H1 (cell line): ENCODE data around the gene MTIF3. TPM values are rescaled to one million over a fixed set of nuclear protein-coding genes. Genes with fewer than 3 reads are reported as not detected.

Source experiments
- CTCF ChIA-PET: fragments of 300-600 bp; sonication (Branson Sonifier 250); formaldehyde crosslinking; loops from one replicate; lab custom pipeline; 2021; ENCODE audit not compliant: partially characterized antibody; lab: Charles Lee
- POLR2A ChIA-PET: fragments of 300-600 bp; sonication (Branson Sonifier 250); formaldehyde crosslinking; loops from one replicate; lab custom pipeline; 2021; ENCODE audit warnings: inconsistent platforms; ENCODE audit not compliant: partially characterized antibody; lab: Charles Lee
- DNase-seq, 2 experiments: peaks; one replicate each; pipeline versions ENCODE4 v3.0.0 to v3.0.0-alpha.2; 2010 to 2022; ENCODE audit warnings: low spot score in 2 of 2, low read depth in 1 of 2, mixed read lengths in 1 of 2
- FAIRE-seq: peaks from 2 replicates; lab custom pipeline; 2011; peaks lifted over from hg19 to GRCh38; lab: Jason Lieb, UNC
- H2AFZ ChIP-seq: 2 replicates; pipeline ENCODE4 v1.8.1; 2012; ENCODE audit warnings: low read length, inconsistent platforms
- H2AK5ac ChIP-seq: 2 replicates; pipeline ENCODE4 v1.6.1; 2013; ENCODE audit warnings: low read depth, low read length
- H2BK120ac ChIP-seq: replicated peaks from 2 replicates; pipeline ENCODE3; 2013; ENCODE audit warnings: low read depth, low read length, inconsistent platforms
- H2BK12ac ChIP-seq: 2 replicates; pipeline ENCODE4 v1.6.1; 2013; ENCODE audit warnings: low read depth, low read length
- H2BK15ac ChIP-seq: 2 replicates; pipeline ENCODE4 v1.6.1; 2013; ENCODE audit warnings: low read length
- H2BK20ac ChIP-seq: 2 replicates; pipeline ENCODE4 v1.6.1; 2013; ENCODE audit warnings: low read length
- H2BK5ac ChIP-seq: 2 replicates; pipeline ENCODE4 v1.6.1; 2013; ENCODE audit warnings: low read depth, low read length
- H3K14ac ChIP-seq: 2 replicates; pipeline ENCODE4 v1.6.1; 2013; ENCODE audit warnings: inconsistent platforms; ENCODE audit not compliant: insufficient read length
- H3K18ac ChIP-seq: 2 replicates; pipeline ENCODE4 v1.6.1; 2013; ENCODE audit warnings: low read length; ENCODE audit errors: extremely low read depth
- H3K23ac ChIP-seq: 2 replicates; pipeline ENCODE4 v1.6.1; 2013; ENCODE audit warnings: inconsistent platforms; ENCODE audit not compliant: insufficient read length
- H3K23me2 ChIP-seq: 2 replicates; pipeline ENCODE4 v1.6.1; 2013; ENCODE audit warnings: low read depth, low read length
- H3K27ac ChIP-seq: 2 replicates; pipeline ENCODE4 v1.6.1; 2011; ENCODE audit warnings: low read depth, low read length, inconsistent platforms
- H3K27me3 ChIP-seq, 4 experiments: replicated peaks in 1 of 4; 1 replicate in 1 of 4; 2 replicates in 3 of 4; pipeline versions ENCODE4 v1.6.1 to v1.8.1; 2011 to 2013; ENCODE audit warnings: low read length in 3 of 4, mild to moderate bottlenecking in 3 of 4, inconsistent platforms in 2 of 4, mixed read lengths in 2 of 4, moderate library complexity in 1 of 4; ENCODE audit not compliant: control insufficient read depth in 3 of 4, insufficient read depth in 3 of 4; ENCODE audit errors: extremely low read depth in 1 of 4
- H3K36me3 ChIP-seq, 4 experiments: 2 replicates each; pipeline versions ENCODE4 v1.6.1 to v1.8.1; 2011 to 2013; ENCODE audit warnings: mild to moderate bottlenecking in 4 of 4, low read length in 3 of 4, moderate library complexity in 2 of 4, control low read depth in 1 of 4, inconsistent platforms in 1 of 4; ENCODE audit not compliant: insufficient read depth in 4 of 4, control insufficient read depth in 2 of 4
- H3K4ac ChIP-seq: replicated peaks from 2 replicates; pipeline ENCODE3; 2013; ENCODE audit warnings: low read length, low read depth, mixed read lengths, inconsistent platforms; ENCODE audit not compliant: insufficient read length
- H3K4me1 ChIP-seq, 4 experiments: replicated peaks in 1 of 4; 1 replicate in 1 of 4; 2 replicates in 3 of 4; pipeline versions ENCODE4 v1.6.1 to v1.8.1; 2011 to 2013; ENCODE audit warnings: low read length in 3 of 4, inconsistent platforms in 2 of 4, mixed read lengths in 1 of 4; ENCODE audit not compliant: insufficient read depth in 4 of 4, control insufficient read depth in 3 of 4
- H3K4me2 ChIP-seq, 2 experiments: 2 replicates each; pipeline versions ENCODE4 v1.6.1 to v1.8.1; 2011 to 2013; ENCODE audit warnings: low read depth in 2 of 2, low read length in 2 of 2, control low read depth in 1 of 2, inconsistent platforms in 1 of 2, mild to moderate bottlenecking in 1 of 2; ENCODE audit not compliant: insufficient read depth in 1 of 2
- H3K4me3 ChIP-seq, 4 experiments: fragments of 200-600, 300-600 bp in 1 of 4; sonication (generic), shearing (Covaris generic), sonication (Bioruptor Twin) in 1 of 4; 2 replicates each; pipeline versions ENCODE4 v1.5.1 to v1.8.1; 2011 to 2016; ENCODE audit warnings: low read length in 4 of 4, low read depth in 3 of 4, control low read depth in 2 of 4, inconsistent platforms in 2 of 4, mild to moderate bottlenecking in 2 of 4, mixed read lengths in 1 of 4, moderate library complexity in 1 of 4; ENCODE audit not compliant: insufficient read depth in 2 of 4; ENCODE audit errors: extremely low read depth in 1 of 4
- H3K56ac ChIP-seq: replicated peaks from 2 replicates; pipeline ENCODE3; 2013; ENCODE audit warnings: low read depth, mild to moderate bottlenecking, mixed read lengths, low read length, inconsistent platforms; ENCODE audit not compliant: insufficient read length
- H3K79me1 ChIP-seq: 2 replicates; pipeline ENCODE4 v1.6.1; 2013; ENCODE audit warnings: low read depth, low read length, control low read depth
- H3K79me2 ChIP-seq, 2 experiments: 2 replicates each; pipeline versions ENCODE4 v1.6.1 to v1.8.1; 2012 to 2013; ENCODE audit warnings: low read length in 2 of 2, mild to moderate bottlenecking in 2 of 2, inconsistent platforms in 1 of 2; ENCODE audit not compliant: insufficient read depth in 2 of 2, control insufficient read depth in 1 of 2
- H3K9ac ChIP-seq, 4 experiments: replicated peaks in 1 of 4; 1 replicate in 1 of 4; 2 replicates in 3 of 4; pipeline versions ENCODE4 v1.6.1 to v1.8.1; 2011 to 2013; ENCODE audit warnings: low read depth in 3 of 4, low read length in 3 of 4, control low read depth in 2 of 4, mild to moderate bottlenecking in 2 of 4, moderate library complexity in 2 of 4, inconsistent platforms in 1 of 4; ENCODE audit errors: extremely low read depth in 1 of 4
- H3K9me3 ChIP-seq, 2 experiments: 2 replicates each; pipeline versions ENCODE4 v1.6.1 to v1.8.1; 2012 to 2013; ENCODE audit warnings: mild to moderate bottlenecking in 2 of 2, moderate library complexity in 2 of 2, control low read depth in 1 of 2, inconsistent platforms in 1 of 2, low read depth in 1 of 2, low read length in 1 of 2, mixed read lengths in 1 of 2; ENCODE audit not compliant: insufficient read depth in 2 of 2
- H4K20me1 ChIP-seq, 2 experiments: replicated peaks in 1 of 2; 2 replicates each; pipeline versions ENCODE3 to v1.8.1; 2011 to 2013; ENCODE audit warnings: inconsistent platforms in 2 of 2, low read length in 2 of 2, mild to moderate bottlenecking in 1 of 2; ENCODE audit not compliant: insufficient read depth in 2 of 2, control insufficient read depth in 1 of 2
- H4K5ac ChIP-seq: 2 replicates; pipeline ENCODE4 v1.6.1; 2013; ENCODE audit warnings: low read length, low read depth, mixed read lengths, inconsistent platforms; ENCODE audit not compliant: insufficient read length
- H4K8ac ChIP-seq: 2 replicates; pipeline ENCODE4 v1.8.0; 2013; ENCODE audit warnings: mild to moderate bottlenecking, moderate library complexity, low read length, inconsistent platforms; ENCODE audit not compliant: insufficient read depth; ENCODE audit errors: extremely low read depth
- H4K91ac ChIP-seq: replicated peaks from 2 replicates; pipeline ENCODE3; 2013; ENCODE audit warnings: low read length, mixed read lengths, inconsistent platforms; ENCODE audit not compliant: insufficient read length
- BRCA1 ChIP-seq: IDR thresholded peaks from 2 replicates; pipeline ENCODE4 v1.6.1; 2012; ENCODE audit warnings: low read depth, low read length, improper control_type of control experiment
- CREB1 ChIP-seq: IDR thresholded peaks from 2 replicates; pipeline ENCODE4 v1.6.1; 2012; ENCODE audit warnings: inconsistent platforms
- CTCF ChIP-seq, 3 experiments: IDR thresholded peaks; 1 replicate in 2 of 3; 2 replicates in 1 of 3; pipeline versions ENCODE4 v1.5.1 to v1.6.1; 2011; ENCODE audit warnings: low read length in 3 of 3, mild to moderate bottlenecking in 3 of 3, inconsistent platforms in 2 of 3, low read depth in 1 of 3, moderate library complexity in 1 of 3; ENCODE audit not compliant: insufficient read depth in 1 of 3; ENCODE audit errors: control extremely low read depth in 1 of 3
- E2F6 ChIP-seq: IDR thresholded peaks from 2 replicates; pipeline ENCODE4 v1.6.1; 2012; ENCODE audit warnings: inconsistent platforms
- EGR1 ChIP-seq: IDR thresholded peaks from 2 replicates; pipeline ENCODE4 v1.6.1; 2011; ENCODE audit warnings: low read depth, low read length, borderline replicate concordance
- NRF1 ChIP-seq: IDR thresholded peaks from 2 replicates; pipeline ENCODE4 v1.6.1; 2011; ENCODE audit warnings: mild to moderate bottlenecking, low read depth, low read length, improper control_type of control experiment
- POU5F1 ChIP-seq: IDR thresholded peaks from 2 replicates; pipeline ENCODE4 v1.6.1; 2011; ENCODE audit warnings: low read depth, mild to moderate bottlenecking, low read length, moderate library complexity
- SIN3A ChIP-seq, 2 experiments: IDR thresholded peaks in 1 of 2; conservative IDR thresholded peaks in 1 of 2; 2 replicates each; pipeline ENCODE4 v1.6.1; 2011 to 2012; ENCODE audit warnings: low read length in 2 of 2, improper control_type of control experiment in 1 of 2, low read depth in 1 of 2, mild to moderate bottlenecking in 1 of 2
- SIX5 ChIP-seq: IDR thresholded peaks from 2 replicates; pipeline ENCODE4 v1.6.1; 2011; ENCODE audit warnings: mild to moderate bottlenecking, low read depth, low read length
- SUZ12 ChIP-seq: fragments of 200-600 bp; sonication (generic); IDR thresholded peaks from 2 replicates; pipeline ENCODE4 v1.6.1; 2012; ENCODE audit warnings: mild to moderate bottlenecking, inconsistent platforms, low read length, moderate library complexity, mixed read lengths
- TAF1 ChIP-seq: IDR thresholded peaks from 2 replicates; pipeline ENCODE4 v1.6.1; 2011; ENCODE audit warnings: mild to moderate bottlenecking, low read depth, low read length
- TEAD4 ChIP-seq: IDR thresholded peaks from 2 replicates; pipeline ENCODE4 v1.6.1; 2012; ENCODE audit warnings: low read depth, low read length, inconsistent platforms, mixed read lengths
- WGBS, 2 experiments: shearing (Covaris generic) in 1 of 2; methylation state at CpG; one replicate each; pipeline versions ENCODE4 v1.1.6 to v1.1.7; 2013 to 2015; ENCODE audit warnings: low lambda C conversion rate in 2 of 2, mixed read lengths in 2 of 2, inconsistent platforms in 1 of 2, low coverage in 1 of 2, missing lambda C conversion rate in 1 of 2; ENCODE audit not compliant: insufficient replicate concordance in 2 of 2, insufficient coverage in 1 of 2, insufficient read length in 1 of 2; ENCODE audit errors: extremely low coverage in 1 of 2, missing lambda C conversion rate in 1 of 2; 5-methylcytosine and 5-hydroxymethylcytosine counted together
- polyA plus RNA-seq, 7 experiments: library from polyadenylated mRNA; depleted of rRNA in 3 of 7; stranded (reverse) in 5 of 7; unstranded in 2 of 7; fragments of >200 nt in 5 of 7; fragments of 200-250 nt in 2 of 7; gene quantifications; 1 replicate in 5 of 7; 2 replicates in 1 of 7; 4 replicates in 1 of 7; pipeline versions ENCODE4 v1.2.1 to v1.2.3, GENCODE V29; 2011 to 2013; ENCODE audit warnings: missing spikeins in 2 of 7, mixed read lengths in 2 of 7
- total RNA-seq: library from RNA; stranded (reverse); fragmentation: NEBNext Ultra II Directional; extraction: Animal tissue kit (Norgen Biotek cat#: 25700); gene quantifications from 2 replicates; pipeline ENCODE4 v1.2.1, GENCODE V29; 2021

The MTIF3 gene
- total and polyA plus RNA-seq, 2 of the 8 experiments (the other 6 are each of a cell fraction or from before 2014, with no cell fraction given): 29.4 to 36.4 TPM

- no peak overlapping the region for H3K27ac ChIP-seq
- FAIRE-seq (no peak), DNase-seq (no peak)
- no peak overlapping the region for H3K4ac ChIP-seq
- H4K8ac ChIP-seq: no peak overlapping the region
- no peaks in the 10 kb centered on the region for H4K20me1 ChIP-seq
- H3K4me3 ChIP-seq: no peak overlapping the region
- no peak overlapping the region for H2BK15ac ChIP-seq
- no peak overlapping the region for H3K9ac ChIP-seq
- no peak overlapping the region for H2AK5ac ChIP-seq
- no peak overlapping the region for H2BK20ac ChIP-seq
- H2BK12ac ChIP-seq: no peak overlapping the region
- no peaks in the 10 kb centered on the region for H3K79me1 ChIP-seq
- H3K4me2 ChIP-seq: no peak overlapping the region
- H3K4me1 ChIP-seq: no peaks in the 10 kb centered on the region; a peak in 2 of 7 replicates
- 82% methylated on average over 2 of the region's 2 CpGs; no CpG with 5 or more reads in 1 of the 2 experiments for WGBS, 2 experiments
- H3K36me3 ChIP-seq: no peaks in the 10 kb centered on the region
- H3K79me2 ChIP-seq: no peaks in the 10 kb centered on the region
- no peaks in the 10 kb centered on the region for H3K9me3 ChIP-seq
- H3K18ac ChIP-seq: no peak overlapping the region
- ChIA-PET POLR2A (no interaction called here), CTCF (interaction anchor here (1.0 to 1.7 kb wide), 4 partner anchors 15 to 248 kb away, joined by 3 to 8 read pairs (median 4); partner anchors contain the start of gene GTF3A)
- H4K5ac ChIP-seq: no peak overlapping the region
- no peaks in the 10 kb centered on the region for H3K23me2 ChIP-seq
- no peak overlapping the region for H4K91ac ChIP-seq
- H2BK5ac ChIP-seq: no peak overlapping the region
- no peak overlapping the region for H3K56ac ChIP-seq
- no peak overlapping the region for H3K23ac ChIP-seq
- H2BK120ac ChIP-seq: no peak overlapping the region
- H2AFZ ChIP-seq: no peak overlapping the region
- no peak overlapping the region for H3K14ac ChIP-seq
- H3K27me3 ChIP-seq: no peaks in the 10 kb centered on the region
- no peak for TF ChIP-seq NRF1
- TF ChIP-seq CREB1: no peak
- no peak for TF ChIP-seq E2F6
- no peak for TF ChIP-seq SIN3A (conservative IDR thresholded peaks at IDR 0.05 in 1 of 2, IDR thresholded peaks at IDR 0.05 in 1 of 2; ENCODE audit: low read depth in 1 of 2, low read length in 2 of 2)
- no peak for TF ChIP-seq SIX5
- TF ChIP-seq EGR1: no peak
- TF ChIP-seq TEAD4: no peak
- no peak for TF ChIP-seq SUZ12
- TF ChIP-seq TAF1: no peak
- TF ChIP-seq CTCF (IDR thresholded peaks at IDR 0.05; ENCODE audit: control extremely low read depth in 1 of 3, insufficient read depth in 1 of 3, low read depth in 1 of 3, low read length in 3 of 3): no peak
- TF ChIP-seq BRCA1: no peak
- no peak for TF ChIP-seq POU5F1
Observed at GRCh38 chr13:27409013-27409412, 41.4 kb downstream of the MTIF3 start.
